ENCODE data around the gene ADGRA1. TPM values are rescaled to one million over a fixed set of nuclear protein-coding genes. Genes with fewer than 3 reads are reported as not detected.

The ADGRA1 gene
- total and polyA plus RNA-seq, 2 of the 8 experiments (the other 6 are each of a cell fraction or from before 2014, with no cell fraction given) = 0.17 to 0.21 TPM

GRCh38 chr10:133180965-133181639 lies 93.4 kb downstream of the ADGRA1 start (continued):
- TF ChIP-seq CHD7 (IDR thresholded peaks at IDR 0.05; ENCODE audit: insufficient replicate concordance, low read length) (no peak), SP4 (IDR thresholded peaks at IDR 0.05; ENCODE audit: low read length) (no peak), CHD1 (IDR thresholded peaks at IDR 0.05; ENCODE audit: low read depth, low read length) (no peak), POU5F1 (IDR thresholded peaks at IDR 0.05; ENCODE audit: low read depth, low read length) (no peak)
